ENCODE data around the gene UAP1L1. TPM values are rescaled to one million over a fixed set of nuclear protein-coding genes. Genes with fewer than 3 reads are reported as not detected.
"Not testable (repeated sequence)": the region's sequence is repeated elsewhere in the genome, so short reads cannot be mapped to it uniquely, and the experiment has no call there.

Gene UAP1L1
- total and polyA plus RNA-seq, 12 donors: 0.28 to 68.7 (median 15.1) TPM

- Histone ChIP-seq H3K27me3 (no peaks in the 10 kb centered on the region), H3K9me3 (replicated peaks in 1 of 3) (no peaks in the 10 kb centered on the region), H3K4me3 (no peak overlapping the region), H3K4me1 (replicated peaks in 1 of 2) (no peaks in the 10 kb centered on the region), H3K27ac (no peak overlapping the region), H3K36me3 (replicated peaks in 1 of 2) (no peaks in the 10 kb centered on the region)
- 84 to 93% (median 85%) methylated on average over 6 to 15 of the region's 15 CpGs for WGBS, 4 donors
- intact Hi-C loops (cut with DNase I): no loop called here
- no peak for DNase-seq
- no peak for TF ChIP-seq POLR2A (IDR thresholded peaks at IDR 0.05)
Observed at GRCh38 chr9:137062384-137062783, 14.9 kb upstream of the UAP1L1 start.

GRCh38 chr9:137062798-137063197 lies 14.5 kb upstream of the UAP1L1 start:
- intact Hi-C loops (cut with DNase I); H3K36me3 ChIP-seq (replicated peaks in 1 of 2); H3K4me1 ChIP-seq (replicated peaks in 1 of 2); H3K27me3 ChIP-seq; DNase-seq; H3K9me3 ChIP-seq (replicated peaks in 1 of 3); H3K27ac ChIP-seq; H3K4me3 ChIP-seq: not testable (repeated sequence)
- 75 to 96% (median 89%) methylated on average over 5 to 7 of the region's 9 CpGs; no CpG with 5 or more reads in 1 of the 4 donors for WGBS, 4 donors

GRCh38 chr9:137063311-137064026 lies 13.8 kb upstream of the UAP1L1 start:
- Histone ChIP-seq H3K4me3 (no peak overlapping the region), H3K36me3 (replicated peaks in 1 of 2) (no peaks in the 10 kb centered on the region), H3K27me3 (no peaks in the 10 kb centered on the region), H3K9me3 (replicated peaks in 1 of 3) (no peaks in the 10 kb centered on the region), H3K27ac (no peak overlapping the region), H3K4me1 (replicated peaks in 1 of 2) (no peaks in the 10 kb centered on the region)
- WGBS, 4 donors: 64 to 90% (median 78%) methylated on average over 2 to 26 of the region's 26 CpGs
- TF ChIP-seq CTCF (IDR thresholded peaks at IDR 0.05): no peak
- no peak for TF ChIP-seq POLR2A (IDR thresholded peaks at IDR 0.05)
- intact Hi-C loops (cut with DNase I): no loop called here
- DNase-seq: no peak

- H3K9me3 ChIP-seq (replicated peaks in 1 of 3): no peaks in the 10 kb centered on the region
- no peaks in the 10 kb centered on the region for H3K4me1 ChIP-seq (replicated peaks in 1 of 2)
- no peak overlapping the region for H3K27ac ChIP-seq
- intact Hi-C loops (cut with DNase I): no loop called here
- WGBS, 4 donors: 44 to 75% (median 57%) methylated on average over 20 to 55 of the region's 55 CpGs
- H3K36me3 ChIP-seq (replicated peaks in 1 of 2): no peaks in the 10 kb centered on the region
- no peak for TF ChIP-seq POLR2A (IDR thresholded peaks at IDR 0.05)
- TF ChIP-seq CTCF (IDR thresholded peaks at IDR 0.05): peak; percentile 84 to 98 (median 94)
- H3K27me3 ChIP-seq: peaks cover 7% of the 10 kb centered on the region
- DNase-seq: peak; percentile 59 to 84 (median 74)
- H3K4me3 ChIP-seq: no peak overlapping the region
Observed at GRCh38 chr9:137064027-137064879, 13.1 kb upstream of the UAP1L1 start.

GRCh38 chr9:137064880-137065164 lies 12.5 kb upstream of the UAP1L1 start:
- TF ChIP-seq CTCF (IDR thresholded peaks at IDR 0.05) (no peak), POLR2A (IDR thresholded peaks at IDR 0.05) (no peak)
- intact Hi-C loops (cut with DNase I): no loop called here
- 40 to 90% (median 86%) methylated on average over 1 to 12 of the region's 12 CpGs; no CpG with 5 or more reads in 1 of the 4 donors for WGBS, 4 donors
- no peak overlapping the region for H3K27ac ChIP-seq
- no peak overlapping the region for H3K4me3 ChIP-seq
- H3K9me3 ChIP-seq (replicated peaks in 1 of 3): no peaks in the 10 kb centered on the region
- H3K27me3 ChIP-seq: peaks cover 12% of the 10 kb centered on the region
- no peak for DNase-seq
- H3K36me3 ChIP-seq (replicated peaks in 1 of 2): no peaks in the 10 kb centered on the region
- no peaks in the 10 kb centered on the region for H3K4me1 ChIP-seq (replicated peaks in 1 of 2)
